Adipocyte (in vitro differentiated cells): Measurements from ENCODE around the gene ZNF770.
A peak's percentile ranks its signal among the peaks of the same experiment; 100 is the strongest.
"Not testable (repeated sequence)": the region's sequence is repeated elsewhere in the genome, so short reads cannot be mapped to it uniquely, and the experiment has no call there.

Source experiments
- DNase-seq: peaks from one replicate; pipeline ENCODE4 v3.0.0-alpha.2; 2015; ENCODE audit warnings: low read depth
- H3K27me3 ChIP-seq: replicated peaks from 2 replicates; pipeline ENCODE4 v1.7.0; 2013; ENCODE audit warnings: mild to moderate bottlenecking, low read length, moderate library complexity; ENCODE audit not compliant: control insufficient read depth, insufficient read depth
- H3K36me3 ChIP-seq: 2 replicates; pipeline ENCODE4 v1.7.0; 2013; ENCODE audit warnings: low read length, mild to moderate bottlenecking, moderate library complexity; ENCODE audit not compliant: control insufficient read depth, insufficient read depth, severe bottlenecking
- H3K4me1 ChIP-seq: 2 replicates; pipeline ENCODE4 v1.7.0; 2013; ENCODE audit warnings: mild to moderate bottlenecking, low read length, moderate library complexity; ENCODE audit not compliant: control insufficient read depth, insufficient read depth
- H3K4me3 ChIP-seq: 2 replicates; pipeline ENCODE4 v1.7.0; 2013; ENCODE audit warnings: mild to moderate bottlenecking, low read length, moderate library complexity
- H3K9ac ChIP-seq: 2 replicates; pipeline ENCODE4 v1.7.0; 2013; ENCODE audit warnings: mild to moderate bottlenecking, low read length, moderate library complexity
- H3K9me3 ChIP-seq: 2 replicates; pipeline ENCODE4 v1.7.0; 2013; ENCODE audit warnings: mild to moderate bottlenecking, low read length, moderate library complexity; ENCODE audit not compliant: control insufficient read depth

The ZNF770 gene

DNA sequence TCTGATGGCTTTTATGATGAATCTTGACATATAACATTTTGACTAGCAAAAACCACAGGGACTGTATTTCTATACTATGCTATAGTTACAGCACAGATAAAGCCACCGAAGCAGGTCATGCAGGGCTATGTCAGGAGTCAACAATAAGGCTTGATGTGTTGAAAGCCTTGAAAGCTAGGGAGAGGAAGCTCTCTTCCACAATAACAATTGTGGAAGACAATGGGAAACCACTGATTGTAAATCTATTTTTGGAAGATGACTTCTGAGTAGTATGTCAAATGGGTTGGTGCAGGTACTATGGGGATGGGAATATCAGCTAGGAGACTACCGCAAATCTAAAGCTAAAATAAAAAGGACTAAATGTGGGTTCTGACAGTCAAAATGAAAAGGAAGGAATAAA lies 14.6 kb downstream of the ZNF770 start:
- no peak for DNase-seq
- H3K4me3 ChIP-seq = no peak overlapping the region

DNA sequence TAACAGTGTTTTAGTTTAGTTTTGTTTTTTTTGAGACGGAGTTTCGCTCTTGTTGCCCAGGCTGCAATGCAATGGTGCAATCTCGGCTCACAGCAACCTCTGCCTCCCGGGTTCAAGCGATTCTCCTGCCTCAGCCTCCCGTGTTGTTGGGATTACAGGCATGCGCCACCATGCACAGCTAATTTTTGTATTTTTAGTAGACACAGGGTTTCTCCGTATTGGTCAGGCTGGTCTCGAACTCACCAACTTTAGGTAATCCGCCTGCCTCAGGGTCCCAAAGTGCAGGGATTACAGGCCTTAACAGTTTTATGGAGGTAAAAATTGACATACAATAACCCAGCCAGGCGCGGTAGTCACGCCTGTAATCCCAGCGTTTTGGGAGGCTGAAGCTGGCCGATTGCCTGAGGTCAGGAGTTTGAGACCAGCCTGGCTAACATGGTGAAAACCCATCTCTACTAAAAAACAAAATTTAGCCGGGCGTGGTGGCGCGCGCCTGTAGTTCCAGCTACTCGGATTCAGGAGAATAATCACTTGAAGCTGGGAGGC lies 17.9 kb downstream of the ZNF770 start:
- not testable (repeated sequence) for DNase-seq, H3K27me3 ChIP-seq, H3K9me3 ChIP-seq, H3K36me3 ChIP-seq
- H3K4me3 ChIP-seq = peak overlapping the region; percentile 95
- H3K9ac ChIP-seq = peak overlapping the region; percentile 94
- H3K4me1 ChIP-seq = peaks cover 17% of the 10 kb centered on the region

More for the DNA sequence above, 14.6 kb downstream of the ZNF770 start:
- no peak overlapping the region for H3K9ac ChIP-seq
- no peaks in the 10 kb centered on the region for H3K27me3 ChIP-seq
- peaks cover 5% of the 10 kb centered on the region for H3K4me1 ChIP-seq
- H3K9me3 ChIP-seq = no peaks in the 10 kb centered on the region
- peaks cover 8% of the 10 kb centered on the region for H3K36me3 ChIP-seq

DNA sequence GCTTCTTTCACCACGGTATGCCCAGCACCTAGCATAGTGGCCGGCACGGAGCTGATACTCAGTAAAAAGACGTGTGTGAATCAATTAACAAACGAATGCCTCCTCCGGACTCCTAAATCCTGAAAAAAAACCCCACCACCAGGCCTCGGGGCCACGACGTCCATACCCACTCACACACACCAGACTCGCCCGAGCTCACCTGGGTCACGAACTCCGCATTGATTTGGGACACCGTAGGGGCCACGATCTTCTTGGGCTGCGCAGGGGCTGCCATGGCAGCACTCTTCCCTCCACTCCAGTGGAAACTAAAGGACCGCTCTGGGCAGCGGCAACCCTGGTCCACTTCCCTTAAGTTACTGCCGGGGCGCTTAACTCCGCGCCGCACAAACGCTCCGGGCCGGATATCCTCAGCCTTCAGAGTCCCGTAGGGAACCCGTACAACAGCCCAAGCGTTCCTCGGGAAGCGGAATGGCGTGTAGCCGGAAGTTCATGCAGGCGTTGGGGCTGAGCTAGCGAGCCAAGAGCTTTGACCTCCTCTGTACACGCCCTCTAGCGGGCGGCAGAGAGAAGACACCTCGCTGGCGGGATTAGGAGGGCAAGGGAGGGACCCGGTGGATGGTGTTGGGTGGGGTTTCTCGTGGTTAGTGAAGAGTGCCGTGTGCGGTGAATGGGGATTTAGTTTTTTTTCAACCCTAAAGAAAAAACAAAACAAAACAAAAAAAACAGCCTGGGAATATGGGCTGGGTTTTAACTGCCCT lies 18.6 kb downstream of the ZNF770 start, which contains the start of gene AQR:
TSS of gene AQR (minus strand) at position 403 of the 758 bp plus-strand sequence. CDS start at position 274, 129 bp downstream.
- DNase-seq = peak; percentile 99
- Histone ChIP-seq H3K4me1 (peaks cover 17% of the 10 kb centered on the region), H3K36me3 (no peaks in the 10 kb centered on the region), H3K4me3 (peak within 1 kb of the TSS; percentile 95), H3K27me3 (no peaks in the 10 kb centered on the region), H3K9ac (peak within 1 kb of the TSS; percentile 94), H3K9me3 (no peaks in the 10 kb centered on the region)

DNA sequence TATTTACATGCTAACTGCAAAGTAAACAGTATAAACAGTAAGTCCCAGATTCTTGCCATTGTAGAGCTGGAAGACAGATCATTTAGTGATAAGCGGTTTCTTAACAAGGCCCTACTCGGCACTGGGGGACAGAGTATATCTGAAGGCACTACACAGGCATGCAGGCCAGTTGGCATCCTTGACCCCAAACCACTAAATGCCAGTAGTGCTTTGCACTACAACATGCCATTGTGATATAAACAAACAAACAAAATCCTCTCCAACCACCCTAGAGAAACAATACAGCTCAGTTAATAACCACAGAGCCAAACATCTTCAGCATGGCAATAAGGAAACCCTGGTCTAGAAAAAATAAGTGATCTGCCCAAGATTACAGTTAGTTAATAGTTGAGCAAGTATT lies 23.8 kb downstream of the ZNF770 start:
- Histone ChIP-seq H3K9ac (no peak overlapping the region), H3K4me1 (peaks cover 17% of the 10 kb centered on the region), H3K4me3 (no peak overlapping the region), H3K9me3 (no peaks in the 10 kb centered on the region), H3K27me3 (no peaks in the 10 kb centered on the region), H3K36me3 (peaks cover 42% of the 10 kb centered on the region)
- no peak for DNase-seq

DNA sequence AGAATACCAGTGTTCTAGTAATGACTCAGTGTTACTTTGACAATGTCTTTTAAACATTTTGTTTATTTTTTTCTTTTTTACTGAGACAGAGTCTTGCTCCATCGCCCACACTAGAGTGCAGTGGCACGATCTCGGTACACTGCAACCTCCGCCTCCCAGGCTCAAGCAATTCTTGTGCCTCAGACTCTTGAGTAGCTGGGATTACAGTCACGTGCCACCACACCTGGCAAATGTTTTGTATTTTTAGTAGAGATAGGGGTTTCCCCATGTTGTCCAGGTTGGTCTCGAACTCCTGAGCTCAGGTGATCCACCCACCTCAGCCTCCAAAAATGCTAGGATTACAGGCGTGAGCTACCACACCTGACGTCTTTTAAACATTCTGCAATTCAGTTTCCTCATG lies 34.2 kb downstream of the ZNF770 start:
- Histone ChIP-seq H3K4me1 (peaks cover 12% of the 10 kb centered on the region), H3K36me3 (peaks cover 33% of the 10 kb centered on the region)
- no peak for DNase-seq

DNA sequence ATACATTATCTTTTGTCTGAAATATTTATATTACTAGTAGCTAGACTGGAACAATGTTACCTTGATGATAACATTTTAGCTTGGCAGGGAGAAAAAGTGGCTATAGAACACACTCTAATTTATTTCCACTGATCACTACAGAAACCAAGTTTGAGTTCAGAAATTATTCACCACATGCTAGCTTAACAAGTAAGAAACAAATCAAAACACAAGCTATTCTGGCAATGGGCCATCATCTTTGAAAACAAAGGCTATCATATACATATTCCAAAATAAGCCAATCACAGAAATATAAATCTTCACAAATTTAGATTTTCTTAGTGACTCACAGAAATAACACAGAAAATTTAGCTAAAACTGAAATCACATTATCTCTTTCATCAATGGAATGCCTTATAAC lies 35.6 kb downstream of the ZNF770 start:
- H3K36me3 ChIP-seq = peaks cover 40% of the 10 kb centered on the region
- H3K27me3 ChIP-seq = no peaks in the 10 kb centered on the region
- H3K4me3 ChIP-seq = no peak overlapping the region
- peaks cover 12% of the 10 kb centered on the region for H3K4me1 ChIP-seq
- peak; percentile 16 for DNase-seq
- no peak overlapping the region for H3K9ac ChIP-seq
- H3K9me3 ChIP-seq = no peaks in the 10 kb centered on the region

More for the DNA sequence above, 34.2 kb downstream of the ZNF770 start:
- no peaks in the 10 kb centered on the region for H3K27me3 ChIP-seq
- no peak overlapping the region for H3K4me3 ChIP-seq
- H3K9me3 ChIP-seq = no peaks in the 10 kb centered on the region
- no peak overlapping the region for H3K9ac ChIP-seq

DNA sequence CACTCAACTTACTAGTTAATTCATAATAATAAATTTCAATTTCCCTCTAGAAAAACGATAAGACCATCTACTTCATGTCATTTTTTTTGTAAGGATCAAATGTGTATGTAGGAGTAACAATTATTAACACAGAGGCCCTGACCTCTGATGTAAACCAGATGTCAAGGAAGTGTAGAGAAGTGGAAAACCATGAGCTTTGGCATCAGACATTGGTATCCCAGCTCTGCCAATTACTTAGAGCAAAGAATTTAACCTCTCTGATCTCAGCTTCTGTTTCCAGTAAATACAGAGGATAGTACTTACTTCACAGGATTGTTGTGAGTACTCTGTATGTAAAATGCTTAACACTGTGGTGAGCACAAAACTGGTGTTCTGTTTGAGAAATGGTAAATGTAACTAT lies 36.1 kb downstream of the ZNF770 start:
- Histone ChIP-seq H3K4me3 (no peak overlapping the region), H3K27me3 (no peaks in the 10 kb centered on the region), H3K9me3 (no peaks in the 10 kb centered on the region), H3K9ac (no peak overlapping the region), H3K4me1 (peaks cover 12% of the 10 kb centered on the region), H3K36me3 (peaks cover 41% of the 10 kb centered on the region)
- peak; percentile 45 for DNase-seq

DNA sequence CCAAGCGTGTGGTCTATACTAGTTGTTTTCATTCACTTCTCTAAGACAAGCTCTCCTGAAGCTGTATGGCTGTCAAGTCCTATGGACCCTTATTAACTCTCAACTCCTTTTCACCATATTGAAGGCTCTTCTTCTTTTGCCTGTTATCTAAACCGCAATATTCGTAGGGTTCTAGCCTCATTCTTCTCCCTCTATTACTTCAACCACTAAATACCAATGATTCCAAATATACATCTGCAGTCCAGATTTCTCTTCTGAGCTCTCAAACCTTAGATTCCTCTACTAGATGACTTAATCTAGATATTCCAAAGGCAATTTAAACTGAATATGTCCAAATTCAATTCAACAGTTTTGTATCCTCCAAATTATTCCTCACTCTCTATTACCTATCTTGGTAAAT lies 43.2 kb downstream of the ZNF770 start:
- DNase-seq = peak; percentile 5
- H3K4me3 ChIP-seq = no peak overlapping the region

DNA sequence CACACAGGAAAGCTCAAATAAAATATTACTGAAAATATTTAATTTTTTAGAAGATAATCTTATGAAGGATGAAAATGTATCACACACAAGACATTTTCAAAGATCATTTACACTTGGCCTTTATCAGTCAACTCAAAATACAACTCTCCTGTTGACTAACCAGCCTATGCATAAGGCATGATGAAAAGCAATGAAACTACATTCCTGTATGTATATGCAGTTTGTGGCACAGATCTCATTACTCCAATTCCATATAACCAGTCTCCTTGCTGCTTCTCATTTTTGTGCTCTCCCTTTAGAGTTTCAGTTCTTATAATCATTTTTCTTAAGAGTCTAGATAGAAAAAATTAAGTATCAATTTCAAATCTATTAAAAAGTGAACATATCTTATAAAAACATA lies 44.4 kb downstream of the ZNF770 start:
- Histone ChIP-seq H3K9ac (no peak overlapping the region), H3K27me3 (no peaks in the 10 kb centered on the region), H3K4me1 (no peaks in the 10 kb centered on the region), H3K9me3 (no peaks in the 10 kb centered on the region), H3K4me3 (no peak overlapping the region), H3K36me3 (peaks cover 66% of the 10 kb centered on the region)
- no peak for DNase-seq

More for the DNA sequence above, 43.2 kb downstream of the ZNF770 start:
- peaks cover 54% of the 10 kb centered on the region for H3K36me3 ChIP-seq
- H3K27me3 ChIP-seq = no peaks in the 10 kb centered on the region
- no peaks in the 10 kb centered on the region for H3K4me1 ChIP-seq
- no peaks in the 10 kb centered on the region for H3K9me3 ChIP-seq
- H3K9ac ChIP-seq = no peak overlapping the region

DNA sequence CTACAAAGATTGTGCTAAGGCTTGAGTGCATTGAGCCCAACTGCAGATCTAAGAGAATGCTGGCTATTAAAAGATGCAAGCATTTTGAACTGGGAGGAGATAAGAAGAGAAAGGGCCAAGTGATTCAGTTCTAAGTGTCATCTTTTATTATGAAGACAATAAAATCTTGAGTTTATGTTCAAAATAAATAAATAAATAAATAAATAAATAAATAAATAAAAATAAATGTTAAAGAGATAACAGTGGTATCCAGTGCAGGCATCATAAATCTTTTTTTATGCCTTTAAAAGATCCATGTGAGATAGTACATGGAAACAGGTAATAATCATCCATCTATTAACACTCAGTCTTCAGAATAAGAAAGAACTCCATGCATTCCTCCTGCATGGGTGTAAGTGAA lies 44.8 kb downstream of the ZNF770 start:
- H3K27me3 ChIP-seq, H3K4me1 ChIP-seq, H3K9me3 ChIP-seq, H3K4me3 ChIP-seq, DNase-seq, H3K9ac ChIP-seq: not testable (repeated sequence)
- H3K36me3 ChIP-seq = peaks cover 68% of the 10 kb centered on the region

DNA sequence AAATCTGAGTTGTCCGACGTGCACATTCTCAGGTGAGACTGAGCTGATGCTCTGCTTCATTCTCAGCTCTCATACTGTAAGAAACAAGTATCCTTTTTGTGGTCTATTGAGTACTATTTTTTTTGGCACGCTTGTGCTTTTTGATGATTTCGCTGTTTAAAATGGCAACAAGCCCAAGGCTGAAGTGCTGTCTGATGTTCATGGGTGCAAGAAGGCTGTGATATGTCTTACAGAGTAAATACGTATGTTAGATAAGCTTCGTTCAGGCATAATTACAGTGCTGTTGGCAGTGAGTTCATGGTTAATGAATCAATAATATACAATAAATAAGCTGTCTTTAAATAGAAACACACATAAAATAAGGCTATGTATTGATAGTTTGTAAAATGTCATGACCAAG lies 45.7 kb downstream of the ZNF770 start:
- DNase-seq = no peak
- H3K36me3 ChIP-seq = peaks cover 66% of the 10 kb centered on the region
- no peaks in the 10 kb centered on the region for H3K4me1 ChIP-seq
- no peaks in the 10 kb centered on the region for H3K27me3 ChIP-seq
- H3K4me3 ChIP-seq = no peak overlapping the region
- H3K9me3 ChIP-seq = no peaks in the 10 kb centered on the region
- H3K9ac ChIP-seq = no peak overlapping the region
